ENCODE results near the gene FAM199X. TPM values are rescaled to one million over a fixed set of nuclear protein-coding genes. Genes with fewer than 3 reads are reported as not detected.

FAM199X gene
- total and polyA plus RNA-seq, 2 of the 8 experiments (the other 6 are each of a cell fraction or from before 2014, with no cell fraction given), result 3.1 to 14.9 TPM

DNA sequence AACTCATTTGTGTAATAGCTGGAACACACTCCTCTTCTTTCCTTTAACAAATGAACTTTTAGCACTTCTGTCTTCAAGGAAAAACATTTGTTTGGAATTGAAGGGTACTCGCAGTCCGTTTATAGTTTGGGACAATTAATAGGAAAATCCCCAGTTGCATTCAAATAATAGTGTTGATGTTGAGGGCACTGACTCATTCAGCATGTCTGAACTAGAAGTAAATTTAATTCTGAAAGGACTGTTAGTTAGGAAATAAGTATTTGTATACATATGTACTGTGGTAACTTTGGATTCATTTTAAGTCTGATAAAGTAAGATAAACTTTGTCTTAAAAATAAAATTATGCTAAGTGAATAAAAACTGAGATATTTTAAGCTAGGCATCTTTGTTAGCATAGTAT is 27.2 kb downstream of the FAM199X start:
- 85% methylated on average over 2 of the region's 2 CpGs; no CpG with 5 or more reads in 1 of the 2 experiments for WGBS, 2 experiments (ENCODE audit: extremely low coverage in 1 of 2, insufficient coverage in 1 of 2, insufficient read length in 1 of 2, insufficient replicate concordance in 2 of 2, low coverage in 1 of 2, low lambda C conversion rate in 2 of 2, missing lambda C conversion rate in 1 of 2)
- FAIRE-seq (no peak), DNase-seq (ENCODE audit: low read depth in 1 of 2, low spot score in 2 of 2) (no peak)
- POLR2A ChIA-PET (ENCODE audit: partially characterized antibody), result no interaction called here
- Histone ChIP-seq H3K4me1 (replicated peaks in 1 of 4; ENCODE audit: control insufficient read depth in 3 of 4, insufficient read depth in 4 of 4, low read length in 3 of 4) (no peaks in the 10 kb centered on the region), H3K9ac (replicated peaks in 1 of 4; ENCODE audit: extremely low read depth in 1 of 4, low read depth in 3 of 4, low read length in 3 of 4) (no peak overlapping the region), H3K9me3 (ENCODE audit: insufficient read depth in 2 of 2, low read depth in 1 of 2, low read length in 1 of 2) (no peaks in the 10 kb centered on the region), H3K56ac (replicated peaks; ENCODE audit: insufficient read length, low read depth, low read length) (no peak overlapping the region), H4K5ac (ENCODE audit: insufficient read length, low read depth, low read length) (no peak overlapping the region), H3K79me1 (ENCODE audit: low read depth, low read length) (no peaks in the 10 kb centered on the region), H3K4me3 (ENCODE audit: extremely low read depth in 1 of 4, insufficient read depth in 2 of 4, low read depth in 3 of 4, low read length in 4 of 4) (no peak overlapping the region), H2BK5ac (ENCODE audit: low read depth, low read length) (no peak overlapping the region), H2AK5ac (ENCODE audit: low read depth, low read length) (no peak overlapping the region), H4K91ac (replicated peaks; ENCODE audit: insufficient read length, low read length) (no peak overlapping the region), H3K36me3 (ENCODE audit: control insufficient read depth in 2 of 4, insufficient read depth in 4 of 4, low read length in 3 of 4) (peaks cover 0 to 5% (median 2%) of the 10 kb centered on the region in 4 experiments; a peak in 3 of 8 replicates), H2BK120ac (replicated peaks; ENCODE audit: low read depth, low read length) (no peak overlapping the region), H3K23me2 (ENCODE audit: low read depth, low read length) (no peaks in the 10 kb centered on the region), H3K4me2 (ENCODE audit: insufficient read depth in 1 of 2, low read depth in 2 of 2, low read length in 2 of 2) (no peak overlapping the region), H2AFZ (ENCODE audit: low read length) (no peak overlapping the region), H2BK20ac (ENCODE audit: low read length) (no peak overlapping the region), H4K20me1 (replicated peaks in 1 of 2; ENCODE audit: control insufficient read depth in 1 of 2, insufficient read depth in 2 of 2, low read length in 2 of 2) (no peaks in the 10 kb centered on the region), H3K27ac (ENCODE audit: low read depth, low read length) (no peak overlapping the region), H3K18ac (ENCODE audit: extremely low read depth, low read length) (no peak overlapping the region), H3K23ac (ENCODE audit: insufficient read length) (no peak overlapping the region), H3K27me3 (replicated peaks in 1 of 4; ENCODE audit: control insufficient read depth in 3 of 4, extremely low read depth in 1 of 4, insufficient read depth in 3 of 4, low read length in 3 of 4) (no peaks in the 10 kb centered on the region), H3K4ac (replicated peaks; ENCODE audit: insufficient read length, low read depth, low read length) (no peak overlapping the region), H4K8ac (ENCODE audit: extremely low read depth, insufficient read depth, low read length) (no peak overlapping the region), H2BK12ac (ENCODE audit: low read depth, low read length) (no peak overlapping the region), H2BK15ac (ENCODE audit: low read length) (no peak overlapping the region), H3K14ac (ENCODE audit: insufficient read length) (no peak overlapping the region), H3K79me2 (ENCODE audit: control insufficient read depth in 1 of 2, insufficient read depth in 2 of 2, low read length in 2 of 2) (no peaks in the 10 kb centered on the region)
- no peak for TF ChIP-seq EGR1 (IDR thresholded peaks at IDR 0.05; ENCODE audit: borderline replicate concordance, low read depth, low read length)
- TF ChIP-seq RFX5 (IDR thresholded peaks at IDR 0.05; ENCODE audit: borderline replicate concordance, low read depth, low read length), result no peak
- TF ChIP-seq, protein P1, sequence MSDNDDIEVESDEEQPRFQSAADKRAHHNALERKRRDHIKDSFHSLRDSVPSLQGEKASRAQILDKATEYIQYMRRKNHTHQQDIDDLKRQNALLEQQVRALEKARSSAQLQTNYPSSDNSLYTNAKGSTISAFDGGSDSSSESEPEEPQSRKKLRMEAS (IDR thresholded peaks at IDR 0.05), result no peak
- no peak for TF ChIP-seq POLR2AphosphoS5 (IDR thresholded peaks at IDR 0.05; ENCODE audit: low read depth, low read length)
- CTCF ChIA-PET (ENCODE audit: partially characterized antibody), result interaction anchor here (3.6 kb wide), 1 partner anchor 76 kb away, joined by 42 read pairs; no protein-coding TSS in a partner anchor

Data from H1 (cell line).